IMR-90 (cell line): ENCODE results near the gene IL21. TPM values are rescaled to one million over a fixed set of nuclear protein-coding genes. Genes with fewer than 3 reads are reported as not detected.

Experiments used
- ATAC-seq: fragments of 200-7000 bp; cut with Tn5 transposase; 2 replicates; pipeline ENCODE4 v1.9.1; 2020; ENCODE audit warnings: low read depth, mild to moderate bottlenecking, moderate library complexity
- BruUV-seq: library from RNA; stranded (reverse); fragments of 400-500 nt; replicated peaks from 2 replicates; lab custom pipeline; 2021; lab: Mats Ljungman, UMichigan
- CTCF ChIA-PET: fragments of 300-600 bp; formaldehyde crosslinking; extraction: SDS; loops from one replicate; lab custom pipeline; 2021; ENCODE audit warnings: antibody characterized with exemption; lab: Yijun Ruan, JAX
- POLR2A ChIA-PET: fragments of 300-600 bp; sonication (Branson Sonifier 250); formaldehyde crosslinking; loops from one replicate; lab custom pipeline; 2022; ENCODE audit warnings: antibody characterized with exemption; ENCODE audit not compliant: unreplicated experiment; lab: Charles Lee
- DNase-seq: peaks from one replicate; pipeline ENCODE4 v3.0.0; 2013
- H2AFZ ChIP-seq: replicated peaks from 2 replicates; pipeline ENCODE3; 2013; ENCODE audit warnings: low read length, mild to moderate bottlenecking; ENCODE audit not compliant: poor library complexity
- H2AK5ac ChIP-seq: 2 replicates; pipeline ENCODE4 v1.6.1; 2013; ENCODE audit warnings: low read depth, low read length, inconsistent platforms
- H2AK9ac ChIP-seq: replicated peaks from 2 replicates; pipeline ENCODE3; 2013; ENCODE audit warnings: mild to moderate bottlenecking, low read depth, low read length, moderate library complexity; ENCODE audit not compliant: poor library complexity
- H2BK120ac ChIP-seq: 2 replicates; pipeline ENCODE4 v1.6.1; 2013; ENCODE audit warnings: low read depth, low read length, inconsistent platforms
- H2BK15ac ChIP-seq: 3 replicates; pipeline ENCODE4 v1.6.1; 2013; ENCODE audit warnings: low read depth, low read length, inconsistent platforms
- H2BK20ac ChIP-seq: 2 replicates; pipeline ENCODE4 v1.6.1; 2013; ENCODE audit warnings: low read depth, mild to moderate bottlenecking, inconsistent platforms, low read length, moderate library complexity
- H2BK5ac ChIP-seq: 2 replicates; pipeline ENCODE4 v1.6.1; 2013; ENCODE audit warnings: mild to moderate bottlenecking, low read depth, low read length, inconsistent platforms; ENCODE audit not compliant: poor library complexity, severe bottlenecking
- H3K14ac ChIP-seq: replicated peaks from 2 replicates; pipeline ENCODE4 v1.6.1; 2013; ENCODE audit warnings: low read depth, low read length, inconsistent platforms
- H3K18ac ChIP-seq: 2 replicates; pipeline ENCODE4 v1.6.1; 2013; ENCODE audit warnings: low read depth, low read length, control low read depth
- H3K23ac ChIP-seq: 2 replicates; pipeline ENCODE4 v1.6.1; 2013; ENCODE audit warnings: low read depth, low read length, inconsistent platforms
- H3K27ac ChIP-seq: 2 replicates; pipeline ENCODE4 v1.5.1; 2013; ENCODE audit warnings: mild to moderate bottlenecking, control low read depth, low read length; ENCODE audit not compliant: insufficient read depth
- H3K27me3 ChIP-seq: 2 replicates; pipeline ENCODE4 v1.6.1; 2013; ENCODE audit warnings: low read length; ENCODE audit not compliant: control insufficient read depth, insufficient read depth
- H3K36me3 ChIP-seq: 2 replicates; pipeline ENCODE4 v1.6.1; 2013; ENCODE audit warnings: low read length, mixed read lengths; ENCODE audit not compliant: control insufficient read depth, insufficient read depth
- H3K4ac ChIP-seq: 2 replicates; pipeline ENCODE4 v1.6.1; 2013; ENCODE audit warnings: low read depth, low read length, inconsistent platforms
- H3K4me1 ChIP-seq: 2 replicates; pipeline ENCODE4 v1.6.1; 2013; ENCODE audit warnings: low read length, mixed read lengths; ENCODE audit not compliant: control insufficient read depth, insufficient read depth
- H3K4me2 ChIP-seq: 2 replicates; pipeline ENCODE4 v1.6.1; 2013; ENCODE audit warnings: low read depth, mild to moderate bottlenecking, control low read depth, low read length, moderate library complexity
- H3K4me3 ChIP-seq: 2 replicates; pipeline ENCODE4 v1.5.1; 2013; ENCODE audit warnings: low read depth, mild to moderate bottlenecking, control low read depth, low read length, moderate library complexity; ENCODE audit not compliant: insufficient read depth
- H3K56ac ChIP-seq: 2 replicates; pipeline ENCODE4 v1.6.1; 2013; ENCODE audit warnings: low read length, inconsistent platforms; ENCODE audit not compliant: insufficient read depth; ENCODE audit errors: extremely low read depth
- H3K79me1 ChIP-seq, 2 experiments: 2 replicates each; pipeline ENCODE4 v1.6.1; 2013; ENCODE audit warnings: low read length in 2 of 2, inconsistent platforms in 1 of 2, low read depth in 1 of 2
- H3K9ac ChIP-seq: 2 replicates; pipeline ENCODE4 v1.6.1; 2013; ENCODE audit warnings: low read depth, low read length, control low read depth
- H3K9me1 ChIP-seq: 2 replicates; pipeline ENCODE4 v1.6.1; 2013; ENCODE audit warnings: low read length, inconsistent platforms; ENCODE audit not compliant: insufficient read depth
- H3K9me3 ChIP-seq: 2 replicates; pipeline ENCODE4 v1.6.1; 2013; ENCODE audit warnings: low read length; ENCODE audit not compliant: control insufficient read depth, insufficient read depth
- H4K20me1 ChIP-seq: 2 replicates; pipeline ENCODE4 v1.6.1; 2013; ENCODE audit warnings: low read length, inconsistent platforms; ENCODE audit not compliant: insufficient read depth
- H4K5ac ChIP-seq: 2 replicates; pipeline ENCODE4 v1.6.1; 2013; ENCODE audit warnings: mild to moderate bottlenecking, low read depth, low read length, control low read depth
- H4K8ac ChIP-seq, 2 experiments: 2 replicates each; pipeline ENCODE4 v1.6.1; 2013; ENCODE audit warnings: low read depth in 2 of 2, low read length in 2 of 2, control low read depth in 1 of 2, inconsistent platforms in 1 of 2
- H4K91ac ChIP-seq: 2 replicates; pipeline ENCODE4 v1.6.1; 2013; ENCODE audit warnings: low read depth, low read length, inconsistent platforms; ENCODE audit not compliant: insufficient read depth
- BHLHE40 ChIP-seq: fragments of 150-350 bp; IDR thresholded peaks from 2 replicates; pipeline ENCODE4 v1.6.1; 2016; ENCODE audit warnings: mild to moderate bottlenecking, low read depth, low read length
- CTCF ChIP-seq: conservative IDR thresholded peaks from 2 replicates; pipeline ENCODE4 v1.5.1; 2012; ENCODE audit warnings: mild to moderate bottlenecking, low read depth, low read length, improper control_type of control experiment
- FOS ChIP-seq: fragments of 150-350 bp; IDR thresholded peaks from 2 replicates; pipeline ENCODE4 v1.6.1; 2016; ENCODE audit warnings: low read depth, low read length
- MAFK ChIP-seq: IDR thresholded peaks from 2 replicates; pipeline ENCODE4 v1.6.1; 2012; ENCODE audit warnings: low read depth, low read length, improper control_type of control experiment
- MXI1 ChIP-seq: IDR thresholded peaks from 2 replicates; pipeline ENCODE4 v1.6.1; 2012; ENCODE audit warnings: low read depth, mild to moderate bottlenecking, low read length, moderate library complexity, borderline replicate concordance
- USF2 ChIP-seq: fragments of 150-350 bp; IDR thresholded peaks from 2 replicates; pipeline ENCODE4 v1.6.1; 2017; ENCODE audit warnings: mild to moderate bottlenecking, antibody characterized with exemption, low read length, low read depth
- WGBS, 2 experiments: methylation state at CpG; one replicate each; pipeline versions ENCODE4 v1.1.5 to v1.1.7; 2013; ENCODE audit warnings: missing lambda C conversion rate in 2 of 2; ENCODE audit not compliant: insufficient read length in 1 of 2; ENCODE audit errors: extremely low coverage in 2 of 2; 5-methylcytosine and 5-hydroxymethylcytosine counted together
- dilution Hi-C: fragments of 300-500 bp; cut with HindIII; formaldehyde crosslinking; loops from one replicate; pipeline ENCODE4 v1.14.3; 2018; ENCODE audit warnings: low sequenced_read_pairs; ENCODE audit not compliant: unreplicated experiment
- in situ Hi-C: fragments of 300-500 bp; cut with MboI; formaldehyde crosslinking; loops from 3 replicates; pipeline ENCODE4 v1.14.3; 2019; ENCODE audit warnings: low sequenced_read_pairs, inconsistent platforms, mixed read lengths
- intact Hi-C: fragments of 100-400 bp; cut with micrococcal nuclease; formaldehyde crosslinking; loops from 2 replicates; pipeline ENCODE4 v1.10.0; 2022
- polyA plus RNA-seq, 3 experiments: library from polyadenylated mRNA; depleted of rRNA; stranded (reverse); fragments of >200 nt; gene quantifications; 2 replicates each; pipeline ENCODE4 v1.2.3, GENCODE V29; 2012; ENCODE audit warnings: low replicate concordance in 1 of 3
- total RNA-seq: library from RNA; depleted of rRNA; stranded (reverse); fragments of >200 nt; gene quantifications from 2 replicates; pipeline ENCODE4 v1.2.3, GENCODE V29; 2012

The IL21 gene
- total and polyA plus RNA-seq, 2 of the 4 experiments (the other 2 are of a cell fraction), result not detected

DNA sequence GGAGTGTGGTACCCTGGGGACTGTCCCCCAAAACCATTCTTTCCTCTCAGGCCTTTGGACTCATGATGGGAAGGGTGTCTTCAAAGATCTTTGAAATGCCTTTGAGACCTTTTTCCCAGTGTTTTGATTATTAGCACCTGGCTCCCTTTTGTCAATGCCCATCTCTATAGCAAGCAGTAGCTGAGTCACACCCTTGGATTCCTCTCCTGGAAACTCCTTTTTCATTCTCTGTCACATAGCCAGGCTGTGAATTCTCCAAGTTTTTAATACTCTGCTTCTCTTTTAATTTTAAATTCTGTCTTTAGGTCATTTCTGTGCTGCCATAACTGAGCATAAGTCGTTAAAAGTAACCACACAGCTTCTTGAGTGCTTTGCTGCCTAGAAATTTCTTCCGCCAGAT, 29.7 kb downstream of the IL21 start (continued):
- no peak for TF ChIP-seq USF2
- TF ChIP-seq BHLHE40, result no peak

DNA sequence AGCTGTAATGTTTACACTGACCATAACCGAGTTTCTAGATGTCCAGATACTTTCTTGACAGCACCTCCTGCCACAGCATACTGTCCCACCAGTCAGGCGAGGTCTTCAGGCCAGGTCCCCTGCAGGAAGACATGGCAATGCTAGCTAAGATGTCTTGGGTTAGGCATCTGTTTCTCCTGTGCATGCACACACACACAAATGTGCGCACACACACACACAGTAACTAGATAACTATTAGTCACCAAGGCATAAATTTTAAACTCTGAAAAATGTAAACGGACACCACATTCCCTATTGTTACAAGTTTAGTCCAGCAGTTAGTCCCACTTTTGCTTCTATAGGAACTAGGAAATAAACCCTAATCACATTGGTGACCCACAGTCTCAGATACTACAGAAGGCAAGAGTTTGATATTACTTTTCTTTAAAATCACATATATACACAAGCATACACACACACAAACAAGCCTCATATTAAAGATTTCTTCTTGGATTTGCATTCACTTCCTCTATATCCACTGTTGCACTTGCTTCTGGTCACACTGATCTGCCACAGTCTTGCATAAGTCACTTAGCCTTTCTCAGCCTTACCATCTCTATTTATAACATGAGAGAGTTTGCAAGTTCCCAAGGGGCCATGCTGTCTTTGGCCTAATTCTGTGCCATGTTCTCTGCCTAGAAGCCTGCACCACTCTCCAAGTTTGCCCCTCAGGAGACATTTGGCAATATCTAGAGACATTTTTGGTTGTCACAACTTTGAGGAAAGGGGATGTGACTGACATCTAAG, 32.2 kb downstream of the IL21 start:
- Histone ChIP-seq H2BK5ac (no peak overlapping the region), H2AFZ (peak overlapping the region; percentile 60), H3K4me3 (no peak overlapping the region), H4K20me1 (peaks cover 3% of the 10 kb centered on the region; the same call in 1 of the 2 replicates), H4K8ac (no peak overlapping the region), H3K23ac (no peak overlapping the region; the same call in 1 of the 2 replicates), H3K27me3 (no peaks in the 10 kb centered on the region), H2AK5ac (no peak overlapping the region), H3K4me2 (no peak overlapping the region), H3K36me3 (no peaks in the 10 kb centered on the region), H3K9ac (no peak overlapping the region), H3K14ac (0 out of 2 replicates have a peak overlapping the region, but pooled peaks have one; percentile 19), H4K5ac (no peak overlapping the region), H2AK9ac (no peak overlapping the region), H3K4ac (no peak overlapping the region), H3K79me1 (no peaks in the 10 kb centered on the region), H2BK15ac (no peak overlapping the region), H3K56ac (no peak overlapping the region), H3K9me1 (peaks cover 15% of the 10 kb centered on the region), H2BK120ac (no peak overlapping the region), H3K9me3 (no peaks in the 10 kb centered on the region), H3K27ac (no peak overlapping the region), H3K18ac (no peak overlapping the region), H2BK20ac (no peak overlapping the region), H4K91ac (no peak overlapping the region), H3K4me1 (peaks cover 12% of the 10 kb centered on the region)
- DNase-seq (peak; percentile 91), ATAC-seq (peak; percentile 60)
- no TSS peak for BruUV-seq
- in situ Hi-C loops (loop anchor here (25.0 kb wide), 1 partner anchor 676 kb away; no protein-coding TSS in a partner anchor), dilution Hi-C loops (no loop called here), intact Hi-C loops (loop anchor here (10.0 kb wide), 1 partner anchor 1676 kb away; no protein-coding TSS in a partner anchor)
- ChIA-PET POLR2A (no interaction called here), CTCF (interaction anchor here (0.6 kb wide), 1 partner anchor 638 kb away, joined by 3 read pairs; no protein-coding TSS in a partner anchor)
- 0% methylated on average over 1 of the region's 4 CpGs; no CpG with 5 or more reads in 1 of the 2 experiments for WGBS, 2 experiments
- TF ChIP-seq CTCF (no peak), MAFK (no peak), USF2 (no peak), MXI1 (no peak), FOS (peak; percentile 54)
